Measurements from ENCODE around the gene PLXNB3.

DNA sequence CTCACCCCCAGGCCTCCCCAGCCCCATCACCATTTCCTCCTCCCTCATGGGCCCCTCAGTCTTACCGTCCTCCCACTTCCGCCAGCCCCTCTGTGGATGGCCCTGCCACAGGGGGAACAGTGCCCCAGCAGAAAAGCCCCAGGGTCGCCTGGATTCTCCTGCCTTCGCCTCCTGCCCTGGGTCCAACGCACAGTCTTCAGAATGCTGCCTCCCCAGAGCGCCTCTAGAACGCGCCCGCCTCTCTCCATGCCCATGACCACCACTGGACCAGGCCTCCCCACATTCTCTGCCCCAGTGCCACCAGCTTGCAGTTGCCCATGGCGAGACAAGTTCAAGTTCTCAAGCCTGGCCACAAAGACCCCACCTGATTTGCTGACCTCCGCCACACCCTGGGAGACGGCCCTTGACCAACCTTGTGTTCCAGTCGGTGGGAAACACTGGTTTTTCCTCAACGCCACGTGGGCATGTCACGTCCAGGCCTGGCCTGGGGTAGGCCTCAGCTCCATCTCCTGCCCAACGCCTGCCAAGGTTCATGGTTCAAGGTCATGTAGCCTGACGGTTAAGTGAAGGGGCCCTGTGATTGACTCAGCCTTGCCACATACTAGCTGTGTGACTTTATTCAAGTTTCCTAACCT, 634 bp upstream of the PLXNB3 start:
- TF ChIP-seq, protein P1, sequence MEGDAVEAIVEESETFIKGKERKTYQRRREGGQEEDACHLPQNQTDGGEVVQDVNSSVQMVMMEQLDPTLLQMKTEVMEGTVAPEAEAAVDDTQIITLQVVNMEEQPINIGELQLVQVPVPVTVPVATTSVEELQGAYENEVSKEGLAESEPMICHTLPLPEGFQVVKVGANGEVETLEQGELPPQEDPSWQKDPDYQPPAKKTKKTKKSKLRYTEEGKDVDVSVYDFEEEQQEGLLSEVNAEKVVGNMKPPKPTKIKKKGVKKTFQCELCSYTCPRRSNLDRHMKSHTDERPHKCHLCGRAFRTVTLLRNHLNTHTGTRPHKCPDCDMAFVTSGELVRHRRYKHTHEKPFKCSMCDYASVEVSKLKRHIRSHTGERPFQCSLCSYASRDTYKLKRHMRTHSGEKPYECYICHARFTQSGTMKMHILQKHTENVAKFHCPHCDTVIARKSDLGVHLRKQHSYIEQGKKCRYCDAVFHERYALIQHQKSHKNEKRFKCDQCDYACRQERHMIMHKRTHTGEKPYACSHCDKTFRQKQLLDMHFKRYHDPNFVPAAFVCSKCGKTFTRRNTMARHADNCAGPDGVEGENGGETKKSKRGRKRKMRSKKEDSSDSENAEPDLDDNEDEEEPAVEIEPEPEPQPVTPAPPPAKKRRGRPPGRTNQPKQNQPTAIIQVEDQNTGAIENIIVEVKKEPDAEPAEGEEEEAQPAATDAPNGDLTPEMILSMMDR (tag by site-specific recombination; IDR thresholded peaks at IDR 0.05) = no peak
- TF ChIP-seq ZNF521 (tag by site-specific recombination; IDR thresholded peaks at IDR 0.05) = no peak
- TF ChIP-seq ZNF341 (tag by site-specific recombination; IDR thresholded peaks at IDR 0.05; ENCODE audit: low read depth) = no peak
- TF ChIP-seq ZNF23 (tag by site-specific recombination; IDR thresholded peaks at IDR 0.05; ENCODE audit: borderline replicate concordance) = no peak
- TF ChIP-seq SP2 (tag by site-specific recombination; IDR thresholded peaks at IDR 0.05) = no peak
- no peak for TF ChIP-seq ZNF169 (tag by site-specific recombination; IDR thresholded peaks at IDR 0.05)
- no peak for TF ChIP-seq ZNF121 (tag by site-specific recombination; IDR thresholded peaks at IDR 0.05)
- TF ChIP-seq, protein P2, sequence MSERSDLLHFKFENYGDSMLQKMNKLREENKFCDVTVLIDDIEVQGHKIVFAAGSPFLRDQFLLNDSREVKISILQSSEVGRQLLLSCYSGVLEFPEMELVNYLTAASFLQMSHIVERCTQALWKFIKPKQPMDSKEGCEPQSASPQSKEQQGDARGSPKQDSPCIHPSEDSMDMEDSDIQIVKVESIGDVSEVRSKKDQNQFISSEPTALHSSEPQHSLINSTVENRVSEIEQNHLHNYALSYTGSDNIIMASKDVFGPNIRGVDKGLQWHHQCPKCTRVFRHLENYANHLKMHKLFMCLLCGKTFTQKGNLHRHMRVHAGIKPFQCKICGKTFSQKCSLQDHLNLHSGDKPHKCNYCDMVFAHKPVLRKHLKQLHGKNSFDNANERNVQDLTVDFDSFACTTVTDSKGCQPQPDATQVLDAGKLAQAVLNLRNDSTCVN (tag by site-specific recombination; optimal IDR thresholded peaks at IDR 0.05) = no peak
- no peak for TF ChIP-seq ZNF24 (tag by site-specific recombination; IDR thresholded peaks at IDR 0.05)
- TF ChIP-seq, protein P3, sequence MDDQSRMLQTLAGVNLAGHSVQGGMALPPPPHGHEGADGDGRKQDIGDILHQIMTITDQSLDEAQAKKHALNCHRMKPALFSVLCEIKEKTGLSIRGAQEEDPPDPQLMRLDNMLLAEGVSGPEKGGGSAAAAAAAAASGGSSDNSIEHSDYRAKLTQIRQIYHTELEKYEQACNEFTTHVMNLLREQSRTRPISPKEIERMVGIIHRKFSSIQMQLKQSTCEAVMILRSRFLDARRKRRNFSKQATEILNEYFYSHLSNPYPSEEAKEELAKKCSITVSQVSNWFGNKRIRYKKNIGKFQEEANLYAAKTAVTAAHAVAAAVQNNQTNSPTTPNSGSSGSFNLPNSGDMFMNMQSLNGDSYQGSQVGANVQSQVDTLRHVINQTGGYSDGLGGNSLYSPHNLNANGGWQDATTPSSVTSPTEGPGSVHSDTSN (CRISPR knock-in tag; IDR thresholded peaks at IDR 0.05) = no peak
- TF ChIP-seq, protein P4, sequence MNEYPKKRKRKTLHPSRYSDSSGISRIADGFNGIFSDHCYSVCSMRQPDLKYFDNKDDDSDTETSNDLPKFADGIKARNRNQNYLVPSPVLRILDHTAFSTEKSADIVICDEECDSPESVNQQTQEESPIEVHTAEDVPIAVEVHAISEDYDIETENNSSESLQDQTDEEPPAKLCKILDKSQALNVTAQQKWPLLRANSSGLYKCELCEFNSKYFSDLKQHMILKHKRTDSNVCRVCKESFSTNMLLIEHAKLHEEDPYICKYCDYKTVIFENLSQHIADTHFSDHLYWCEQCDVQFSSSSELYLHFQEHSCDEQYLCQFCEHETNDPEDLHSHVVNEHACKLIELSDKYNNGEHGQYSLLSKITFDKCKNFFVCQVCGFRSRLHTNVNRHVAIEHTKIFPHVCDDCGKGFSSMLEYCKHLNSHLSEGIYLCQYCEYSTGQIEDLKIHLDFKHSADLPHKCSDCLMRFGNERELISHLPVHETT (tag by site-specific recombination; IDR thresholded peaks at IDR 0.05) = no peak
